Body of pancreas (tissue), 4 donors: ENCODE results near the gene SPACDR.

ENCODE experiments used
- POLR2A ChIP-seq, 3 donors: fragments of 450-650 bp; IDR thresholded peaks; one replicate each; pipeline ENCODE4 v1.6.1; 2016; ENCODE audit warnings: antibody characterized with exemption in 3 of 3, mild to moderate bottlenecking in 2 of 3
- TF ChIP-seq, protein P1 (sequence below), 7 experiments: fragments of 450-650 bp in 4 of 7; fragments of 200-600 bp in 3 of 7; sonication (generic) in 3 of 7; IDR thresholded peaks; one replicate each; pipeline ENCODE4 v1.5.1; 2016 to 2019; ENCODE audit warnings: antibody characterized with exemption in 7 of 7

DNA sequence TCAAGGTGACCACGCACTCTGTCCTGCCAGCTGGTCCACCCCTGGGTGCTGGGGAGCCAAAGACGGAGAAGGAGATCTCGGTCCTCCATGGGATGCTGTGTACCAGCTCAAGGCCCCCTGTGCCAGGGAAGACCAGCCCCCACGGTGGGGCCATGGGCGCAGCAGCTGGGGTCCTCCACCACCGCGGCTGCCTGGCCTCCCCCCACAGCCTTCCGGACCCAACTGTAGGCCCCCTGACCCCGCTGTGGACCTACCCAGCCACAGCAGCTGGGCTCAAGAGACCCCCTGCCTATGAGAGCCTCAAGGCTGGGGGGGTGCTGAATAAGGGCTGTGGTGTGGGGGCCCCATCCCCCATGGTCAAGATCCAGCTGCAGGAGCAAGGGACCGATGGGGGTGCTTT, 25.1 kb upstream of the SPACDR start:
- TF ChIP-seq, protein P1, sequence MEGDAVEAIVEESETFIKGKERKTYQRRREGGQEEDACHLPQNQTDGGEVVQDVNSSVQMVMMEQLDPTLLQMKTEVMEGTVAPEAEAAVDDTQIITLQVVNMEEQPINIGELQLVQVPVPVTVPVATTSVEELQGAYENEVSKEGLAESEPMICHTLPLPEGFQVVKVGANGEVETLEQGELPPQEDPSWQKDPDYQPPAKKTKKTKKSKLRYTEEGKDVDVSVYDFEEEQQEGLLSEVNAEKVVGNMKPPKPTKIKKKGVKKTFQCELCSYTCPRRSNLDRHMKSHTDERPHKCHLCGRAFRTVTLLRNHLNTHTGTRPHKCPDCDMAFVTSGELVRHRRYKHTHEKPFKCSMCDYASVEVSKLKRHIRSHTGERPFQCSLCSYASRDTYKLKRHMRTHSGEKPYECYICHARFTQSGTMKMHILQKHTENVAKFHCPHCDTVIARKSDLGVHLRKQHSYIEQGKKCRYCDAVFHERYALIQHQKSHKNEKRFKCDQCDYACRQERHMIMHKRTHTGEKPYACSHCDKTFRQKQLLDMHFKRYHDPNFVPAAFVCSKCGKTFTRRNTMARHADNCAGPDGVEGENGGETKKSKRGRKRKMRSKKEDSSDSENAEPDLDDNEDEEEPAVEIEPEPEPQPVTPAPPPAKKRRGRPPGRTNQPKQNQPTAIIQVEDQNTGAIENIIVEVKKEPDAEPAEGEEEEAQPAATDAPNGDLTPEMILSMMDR (IDR thresholded peaks at IDR 0.05), result no peak
- TF ChIP-seq POLR2A (IDR thresholded peaks at IDR 0.05), result no peak
